Neural crest cell (in vitro differentiated cells): Measurements from ENCODE around the gene VDR. TPM values are rescaled to one million over a fixed set of nuclear protein-coding genes. Genes with fewer than 3 reads are reported as not detected.

Source experiments
- DNase-seq: peaks from one replicate; pipeline ENCODE4 v3.0.0; 2021; ENCODE audit warnings: low read depth, mixed read lengths, low spot score
- H3K27ac Mint-ChIP-seq: one replicate; pipeline ENCODE4 v1.8.0; 2021; ENCODE audit warnings: mild to moderate bottlenecking, mixed read lengths; ENCODE audit not compliant: unreplicated experiment
- H3K27me3 Mint-ChIP-seq: 2 replicates; pipeline ENCODE4 v1.8.0; 2021; ENCODE audit warnings: low read depth, mild to moderate bottlenecking, mixed read lengths
- H3K36me3 Mint-ChIP-seq: 2 replicates; pipeline ENCODE4 v1.8.0; 2021; ENCODE audit warnings: low read depth, mild to moderate bottlenecking, mixed read lengths
- H3K4me1 Mint-ChIP-seq: 2 replicates; pipeline ENCODE4 v1.8.0; 2021; ENCODE audit warnings: mixed read lengths
- H3K4me3 Mint-ChIP-seq: one replicate; pipeline ENCODE4 v1.8.0; 2021; ENCODE audit warnings: mild to moderate bottlenecking, mixed read lengths
- H3K9me3 Mint-ChIP-seq: 2 replicates; pipeline ENCODE4 v1.8.0; 2021; ENCODE audit warnings: mixed read lengths
- CTCF ChIP-seq: fragments of 200-600 bp; sonication (generic); conservative IDR thresholded peaks from 2 replicates; pipeline ENCODE4 v1.5.0; 2021; ENCODE audit warnings: antibody characterized with exemption, mild to moderate bottlenecking
- long read RNA-seq: library from polyadenylated mRNA; unstranded; transcript quantifications from one replicate; pipeline ENCODE4 v2.0.0, GENCODE V29; 2020
- total RNA-seq: library from RNA; stranded (reverse); gene quantifications from 2 replicates; pipeline ENCODE4 v1.2.1, GENCODE V29; 2021

VDR gene
- not detected in 2 replicates for total RNA-seq
- long read RNA-seq = 0 reads

- Mint-ChIP-seq H3K9me3 (no peaks in the 10 kb centered on the region), H3K27me3 (peaks cover 91% of the 10 kb centered on the region), H3K4me1 (peaks cover 9% of the 10 kb centered on the region), H3K4me3 (peak within 1 kb of the TSS; percentile 86), H3K27ac (no peak within 1 kb of the TSS), H3K36me3 (no peaks in the 10 kb centered on the region)
- TF ChIP-seq CTCF = peak; percentile 48
- peak; percentile 43 for DNase-seq
Measured at GRCh38 chr12:47904713-47905709, at the start of gene VDR. TSS of gene VDR (minus strand) at chr12:47904994. CDS start at chr12:47879113, 25,881 bp downstream.

GRCh38 chr12:47954058-47954457, 49.3 kb upstream of the VDR start:
- H3K9me3 Mint-ChIP-seq = peaks cover 2% of the 10 kb centered on the region
- no peak overlapping the region for H3K4me3 Mint-ChIP-seq
- H3K36me3 Mint-ChIP-seq = no peaks in the 10 kb centered on the region
- TF ChIP-seq CTCF = no peak
- H3K27me3 Mint-ChIP-seq = no peaks in the 10 kb centered on the region
- no peak for DNase-seq
- H3K27ac Mint-ChIP-seq = no peak overlapping the region
- H3K4me1 Mint-ChIP-seq = peaks cover 9% of the 10 kb centered on the region

GRCh38 chr12:47950856-47951468, 46.2 kb upstream of the VDR start:
- no peak for TF ChIP-seq CTCF

GRCh38 chr12:47949441-47950341, 44.9 kb upstream of the VDR start:
- Mint-ChIP-seq H3K4me3 (no peak overlapping the region), H3K9me3 (no peaks in the 10 kb centered on the region), H3K27me3 (no peaks in the 10 kb centered on the region), H3K27ac (no peak overlapping the region), H3K4me1 (peaks cover 9% of the 10 kb centered on the region), H3K36me3 (no peaks in the 10 kb centered on the region)
- DNase-seq = peak; percentile 72
- peak; percentile 88 for TF ChIP-seq CTCF

More at GRCh38 chr12:47950856-47951468, 46.2 kb upstream of the VDR start:
- Mint-ChIP-seq H3K4me3 (no peak overlapping the region), H3K4me1 (peaks cover 9% of the 10 kb centered on the region), H3K27ac (no peak overlapping the region), H3K9me3 (no peaks in the 10 kb centered on the region), H3K27me3 (no peaks in the 10 kb centered on the region), H3K36me3 (no peaks in the 10 kb centered on the region)
- no peak for DNase-seq

- Mint-ChIP-seq H3K4me3 (no peak overlapping the region), H3K27ac (no peak overlapping the region)
Measured at GRCh38 chr12:47947341-47947740, 42.5 kb upstream of the VDR start.

More at GRCh38 chr12:47947341-47947740, 42.5 kb upstream of the VDR start:
- Mint-ChIP-seq H3K9me3 (no peaks in the 10 kb centered on the region), H3K27me3 (no peaks in the 10 kb centered on the region), H3K4me1 (peaks cover 9% of the 10 kb centered on the region), H3K36me3 (no peaks in the 10 kb centered on the region)
- DNase-seq = no peak
- TF ChIP-seq CTCF = no peak
